HCT116 (cell line): ENCODE data around the gene RTN4RL2.

ENCODE experiments used
- ELF1 ChIP-seq: IDR thresholded peaks from 2 replicates; pipeline ENCODE4 v1.6.1; 2012; ENCODE audit warnings: low read depth, borderline replicate concordance
- TCF7L2 ChIP-seq: IDR thresholded peaks from 2 replicates; pipeline ENCODE4 v1.7.0; 2011; ENCODE audit warnings: borderline replicate concordance, inconsistent platforms; ENCODE audit not compliant: insufficient read depth, insufficient read length; ENCODE audit errors: extremely low read depth
- TF ChIP-seq, protein P1 (sequence below), 3 experiments: fragments of 200-600 bp in 1 of 3; sonication (generic) in 1 of 3; IDR thresholded peaks in 2 of 3; conservative IDR thresholded peaks in 1 of 3; 2 replicates each; pipeline ENCODE4 v1.5.1; 2012 to 2017; ENCODE audit warnings: low read depth in 2 of 3, low read length in 2 of 3, antibody characterized with exemption in 1 of 3, borderline replicate concordance in 1 of 3, control low read depth in 1 of 3, mild to moderate bottlenecking in 1 of 3, mixed read lengths in 1 of 3, mixed run types in 1 of 3, moderate library complexity in 1 of 3; ENCODE audit not compliant: insufficient read depth in 1 of 3

DNA sequence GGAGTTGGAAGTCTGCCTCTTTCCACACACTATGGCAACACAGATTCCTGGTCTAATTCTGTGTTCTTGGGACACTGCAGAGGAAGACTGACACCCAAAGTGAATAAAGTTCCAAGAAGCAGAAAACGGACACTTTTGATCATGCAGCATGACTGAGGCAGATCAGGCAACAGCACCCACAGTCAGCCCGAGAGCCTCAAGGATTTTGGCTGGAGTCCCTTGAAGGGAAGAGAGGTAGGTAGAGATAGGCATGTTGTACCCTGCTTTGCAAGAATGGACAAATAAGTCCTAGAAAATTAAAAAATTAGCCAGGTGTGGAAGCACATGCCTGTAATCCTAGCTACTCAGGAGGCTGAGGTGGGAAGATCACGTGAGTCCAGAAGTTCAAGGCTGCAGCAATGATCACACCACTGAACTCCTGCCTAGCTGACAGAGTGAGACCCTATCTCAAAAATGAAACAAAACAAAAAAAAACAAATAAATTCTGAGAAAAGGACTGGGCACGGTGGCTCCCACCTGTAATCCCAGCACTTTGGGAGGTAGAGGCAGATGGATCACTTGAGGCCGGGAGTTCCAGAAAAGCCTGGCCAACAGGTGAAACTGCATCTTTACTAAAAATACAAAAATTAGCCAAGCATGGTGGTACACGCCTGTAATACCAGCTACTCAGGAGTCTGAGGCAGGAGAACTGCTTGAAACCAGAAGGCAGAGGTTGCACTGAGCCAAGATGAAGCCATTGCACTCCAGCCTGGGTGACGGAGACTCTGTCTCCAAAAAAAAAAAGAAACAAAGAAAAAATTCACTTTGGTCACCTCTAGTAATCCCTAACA is 48.2 kb downstream of the RTN4RL2 start:
- TF ChIP-seq, protein P1, sequence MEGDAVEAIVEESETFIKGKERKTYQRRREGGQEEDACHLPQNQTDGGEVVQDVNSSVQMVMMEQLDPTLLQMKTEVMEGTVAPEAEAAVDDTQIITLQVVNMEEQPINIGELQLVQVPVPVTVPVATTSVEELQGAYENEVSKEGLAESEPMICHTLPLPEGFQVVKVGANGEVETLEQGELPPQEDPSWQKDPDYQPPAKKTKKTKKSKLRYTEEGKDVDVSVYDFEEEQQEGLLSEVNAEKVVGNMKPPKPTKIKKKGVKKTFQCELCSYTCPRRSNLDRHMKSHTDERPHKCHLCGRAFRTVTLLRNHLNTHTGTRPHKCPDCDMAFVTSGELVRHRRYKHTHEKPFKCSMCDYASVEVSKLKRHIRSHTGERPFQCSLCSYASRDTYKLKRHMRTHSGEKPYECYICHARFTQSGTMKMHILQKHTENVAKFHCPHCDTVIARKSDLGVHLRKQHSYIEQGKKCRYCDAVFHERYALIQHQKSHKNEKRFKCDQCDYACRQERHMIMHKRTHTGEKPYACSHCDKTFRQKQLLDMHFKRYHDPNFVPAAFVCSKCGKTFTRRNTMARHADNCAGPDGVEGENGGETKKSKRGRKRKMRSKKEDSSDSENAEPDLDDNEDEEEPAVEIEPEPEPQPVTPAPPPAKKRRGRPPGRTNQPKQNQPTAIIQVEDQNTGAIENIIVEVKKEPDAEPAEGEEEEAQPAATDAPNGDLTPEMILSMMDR (IDR thresholded peaks at IDR 0.05 in 2 of 3, conservative IDR thresholded peaks at IDR 0.05 in 1 of 3; ENCODE audit: borderline replicate concordance in 1 of 3, insufficient read depth in 1 of 3, low read depth in 2 of 3, low read length in 2 of 3), result no peak
- TF ChIP-seq TCF7L2 (no peak), ELF1 (no peak)
